Upper lobe of right lung (tissue), 1 donor: Measurements from ENCODE around the gene IL15RA. TPM values are rescaled to one million over a fixed set of nuclear protein-coding genes. Genes with fewer than 3 reads are reported as not detected.
"Not testable (repeated sequence)": the region's sequence is repeated elsewhere in the genome, so short reads cannot be mapped to it uniquely, and the experiment has no call there.

Experiments
- ATAC-seq: fragments of 200-7000 bp; cut with Tn5 transposase; one replicate; pipeline ENCODE4 v1.9.1; 2020; ENCODE audit warnings: mild to moderate bottlenecking, moderate library complexity
- DNase-seq: peaks from one replicate; pipeline ENCODE4 v3.0.0-alpha.2; 2020
- H3K27ac ChIP-seq: fragments of 200-600 bp; one replicate; pipeline ENCODE4 v1.8.0; 2022
- H3K27me3 ChIP-seq: fragments of 200-600 bp; one replicate; pipeline ENCODE4 v1.8.0; 2022; ENCODE audit warnings: mild to moderate bottlenecking
- H3K36me3 ChIP-seq: fragments of 200-600 bp; one replicate; pipeline ENCODE4 v1.8.0; 2022
- H3K4me1 ChIP-seq: fragments of 200-600 bp; one replicate; pipeline ENCODE4 v1.8.0; 2022
- H3K4me3 ChIP-seq: fragments of 200-600 bp; one replicate; pipeline ENCODE4 v1.8.0; 2022; ENCODE audit warnings: mild to moderate bottlenecking
- H3K9me3 ChIP-seq: fragments of 200-600 bp; one replicate; pipeline ENCODE4 v1.8.0; 2022
- CTCF ChIP-seq: fragments of 200-600 bp; IDR thresholded peaks from one replicate; pipeline ENCODE4 v1.8.0; 2022; ENCODE audit warnings: antibody characterized with exemption
- intact Hi-C: fragments of 100-400 bp; cut with DNase I; formaldehyde crosslinking; loops from one replicate; pipeline ENCODE4 v1.11.0; 2022
- total RNA-seq: library from RNA; stranded (reverse); fragmentation: NEBNext Ultra II Directional; extraction: Animal tissue kit (Norgen Biotek cat#: 25700); gene quantifications from one replicate; pipeline ENCODE4 v1.2.1, GENCODE V29; 2021
- donor health status: DM: no; HTN: yes; CAD: no; lungs with severe emphysema.

The IL15RA gene
- total RNA-seq, 1 donor from 2014 or later: 36.7 TPM

- no peak for ATAC-seq
- intact Hi-C loops: no loop called here
- no peak for DNase-seq
- Histone ChIP-seq H3K27ac (no peak overlapping the region), H3K4me3 (no peak overlapping the region), H3K27me3 (no peaks in the 10 kb centered on the region), H3K9me3 (no peaks in the 10 kb centered on the region), H3K36me3 (peaks cover 11% of the 10 kb centered on the region), H3K4me1 (peaks cover 24% of the 10 kb centered on the region)
- TF ChIP-seq CTCF: no peak
Measured at GRCh38 chr10:5968037-5968680, 9.2 kb downstream of the IL15RA start.

GRCh38 chr10:5965266-5965665, 12.1 kb downstream of the IL15RA start:
- DNase-seq (no peak), ATAC-seq (peak; percentile 14)
- Histone ChIP-seq H3K27ac (no peak overlapping the region), H3K4me3 (no peak overlapping the region), H3K9me3 (no peaks in the 10 kb centered on the region), H3K36me3 (peaks cover 19% of the 10 kb centered on the region), H3K4me1 (no peaks in the 10 kb centered on the region), H3K27me3 (no peaks in the 10 kb centered on the region)
- no peak for TF ChIP-seq CTCF
- intact Hi-C loops: no loop called here

GRCh38 chr10:5964736-5965135, 12.6 kb downstream of the IL15RA start:
- Histone ChIP-seq H3K4me3 (no peak overlapping the region), H3K27me3 (no peaks in the 10 kb centered on the region), H3K4me1 (no peaks in the 10 kb centered on the region), H3K9me3 (no peaks in the 10 kb centered on the region), H3K27ac (no peak overlapping the region), H3K36me3 (peaks cover 24% of the 10 kb centered on the region)
- DNase-seq (no peak), ATAC-seq (peak; percentile 8)
- intact Hi-C loops: no loop called here
- TF ChIP-seq CTCF: no peak

- no peak for TF ChIP-seq CTCF
- H3K4me1 ChIP-seq: peaks cover 3% of the 10 kb centered on the region
Measured at GRCh38 chr10:5963591-5963990, 13.8 kb downstream of the IL15RA start.

GRCh38 chr10:5963071-5963470, 14.3 kb downstream of the IL15RA start:
- peaks cover 35% of the 10 kb centered on the region for H3K36me3 ChIP-seq
- no peak for ATAC-seq
- intact Hi-C loops: no loop called here
- H3K27me3 ChIP-seq: no peaks in the 10 kb centered on the region
- no peak for DNase-seq
- H3K4me1 ChIP-seq: peaks cover 5% of the 10 kb centered on the region
- no peak for TF ChIP-seq CTCF
- H3K9me3 ChIP-seq: no peaks in the 10 kb centered on the region
- no peak overlapping the region for H3K27ac ChIP-seq
- H3K4me3 ChIP-seq: no peak overlapping the region

More at GRCh38 chr10:5963591-5963990, 13.8 kb downstream of the IL15RA start:
- H3K27me3 ChIP-seq: no peaks in the 10 kb centered on the region
- ATAC-seq (no peak), DNase-seq (no peak)
- H3K27ac ChIP-seq: no peak overlapping the region
- H3K4me3 ChIP-seq: no peak overlapping the region
- peaks cover 35% of the 10 kb centered on the region for H3K36me3 ChIP-seq
- H3K9me3 ChIP-seq: no peaks in the 10 kb centered on the region
- intact Hi-C loops: no loop called here

GRCh38 chr10:5962358-5962940, 14.9 kb downstream of the IL15RA start:
- H3K27me3 ChIP-seq, ATAC-seq, H3K9me3 ChIP-seq, intact Hi-C loops, H3K4me1 ChIP-seq, H3K4me3 ChIP-seq, H3K27ac ChIP-seq, DNase-seq: not testable (repeated sequence)
- peaks cover 35% of the 10 kb centered on the region for H3K36me3 ChIP-seq
